RPMI7951 (cell line): Measurements from ENCODE around the gene FBXL7. TPM values are rescaled to one million over a fixed set of nuclear protein-coding genes. Genes with fewer than 3 reads are reported as not detected.

ENCODE experiments used
- DNase-seq: peaks from one replicate; pipeline ENCODE4 v3.0.0-alpha.2; 2012; ENCODE audit warnings: low read depth
- total RNA-seq: library from RNA; depleted of rRNA; stranded (reverse); fragments of >200 nt; shearing (Covaris generic); gene quantifications from 2 replicates; pipeline ENCODE4 v1.2.3, GENCODE V29; 2014

Gene FBXL7
- total RNA-seq, 1 experiment from 2014 or later, result 6.4 TPM

DNA sequence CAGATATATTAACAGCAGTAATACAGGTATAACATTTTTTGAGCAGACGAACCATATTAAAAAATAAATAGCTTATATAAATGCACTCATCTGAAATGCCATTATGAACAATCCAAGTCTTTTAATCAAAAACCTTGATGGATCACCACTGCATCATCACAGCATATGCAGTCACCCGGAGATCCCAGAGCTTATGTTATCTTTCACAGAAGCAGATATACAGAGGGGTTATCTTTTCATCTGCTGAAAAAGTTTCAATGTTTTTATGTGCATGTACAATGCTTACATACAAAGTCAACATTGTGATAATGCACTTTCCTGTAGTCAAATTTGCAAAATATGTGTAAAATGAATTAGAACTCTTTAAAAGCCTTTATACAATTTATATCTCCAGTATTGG lies 211.9 kb downstream of the FBXL7 start:
- DNase-seq, result no peak

GRCh38 chr5:15715535-15715934 lies 215.6 kb downstream of the FBXL7 start:
- DNase-seq, result no peak

GRCh38 chr5:15715967-15716366 lies 216.0 kb downstream of the FBXL7 start:
- DNase-seq, result no peak

DNA sequence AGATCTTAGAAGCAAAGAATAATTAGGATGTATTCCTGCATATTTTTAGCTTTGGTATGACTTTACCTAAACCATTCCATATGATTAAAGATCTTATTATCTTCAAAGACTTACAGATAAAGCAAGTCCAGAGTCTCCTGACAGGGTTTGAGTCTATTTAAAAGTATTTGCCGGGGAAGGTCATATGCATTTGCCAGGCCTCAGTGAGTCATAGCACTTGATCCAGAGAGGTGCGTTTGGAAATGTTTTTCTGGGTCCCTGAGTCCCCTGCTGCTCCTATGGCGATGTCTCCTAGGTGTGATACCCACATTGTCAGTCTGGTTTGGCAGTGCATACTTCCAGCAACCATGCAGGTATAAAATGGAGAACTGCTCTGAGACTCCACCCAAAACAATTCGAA lies 217.0 kb downstream of the FBXL7 start:
- DNase-seq, result no peak

GRCh38 chr5:15718421-15719179 lies 218.6 kb downstream of the FBXL7 start:
- no peak for DNase-seq

DNA sequence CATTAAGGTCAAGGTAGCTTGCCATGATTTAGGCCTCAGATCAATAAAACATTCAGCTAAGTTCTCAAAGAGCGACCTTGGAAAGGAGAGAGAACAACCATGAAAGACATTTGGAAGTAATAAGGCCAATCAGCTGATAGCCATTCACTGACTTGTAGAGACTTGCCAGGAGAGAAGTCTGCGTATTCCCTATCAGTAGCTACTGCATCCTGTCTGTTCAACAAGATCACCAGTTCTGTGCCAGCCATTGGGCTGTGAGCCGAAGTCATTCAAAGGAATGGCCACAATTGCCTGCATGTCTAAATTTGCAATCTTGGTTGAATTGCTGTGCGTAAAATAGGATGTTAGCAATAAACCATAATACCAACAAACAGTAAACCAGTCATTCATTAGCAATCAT lies 219.8 kb downstream of the FBXL7 start:
- no peak for DNase-seq

DNA sequence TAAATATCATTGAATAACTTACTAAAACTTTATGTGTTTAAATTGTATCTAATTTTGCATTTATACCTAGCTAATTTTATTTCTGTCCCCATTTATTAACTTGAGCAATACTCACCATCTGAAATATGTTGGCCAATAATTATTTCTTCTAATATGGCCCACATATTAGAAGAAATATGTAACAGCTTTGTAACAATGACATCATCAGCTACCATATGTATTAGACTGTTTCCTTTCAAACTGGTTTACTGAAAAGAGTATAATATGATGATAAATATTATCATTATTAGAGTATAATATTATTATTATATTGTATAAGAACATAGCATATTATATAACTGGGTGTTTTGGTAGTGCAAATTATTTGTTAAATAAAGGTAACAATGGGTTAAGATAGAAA lies 220.5 kb downstream of the FBXL7 start:
- no peak for DNase-seq

GRCh38 chr5:15722305-15722704 lies 222.3 kb downstream of the FBXL7 start:
- DNase-seq, result no peak

DNA sequence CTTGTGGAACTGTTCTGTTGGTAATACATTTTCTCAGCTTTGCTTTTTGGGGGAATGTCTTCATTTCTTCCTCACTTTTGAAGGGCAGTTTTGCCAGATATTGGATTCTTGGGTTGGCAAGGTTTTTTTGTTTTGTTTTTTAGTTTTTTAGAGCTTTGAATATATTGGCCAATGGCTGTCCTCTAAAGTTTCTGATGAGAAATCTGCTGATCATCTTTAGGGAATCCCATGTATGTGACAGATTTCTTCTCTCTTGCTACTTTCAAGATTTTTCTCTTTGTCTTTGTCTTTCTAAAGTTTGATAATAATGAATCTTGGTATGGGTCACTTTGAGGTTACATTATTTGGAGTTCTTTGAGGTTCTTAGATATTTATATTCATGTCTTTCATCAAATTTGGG lies 227.4 kb downstream of the FBXL7 start:
- no peak for DNase-seq

- no peak for DNase-seq
Measured at GRCh38 chr5:15728811-15729210, 228.8 kb downstream of the FBXL7 start.

- no peak for DNase-seq
Measured at GRCh38 chr5:15731699-15732098, 231.7 kb downstream of the FBXL7 start.

DNA sequence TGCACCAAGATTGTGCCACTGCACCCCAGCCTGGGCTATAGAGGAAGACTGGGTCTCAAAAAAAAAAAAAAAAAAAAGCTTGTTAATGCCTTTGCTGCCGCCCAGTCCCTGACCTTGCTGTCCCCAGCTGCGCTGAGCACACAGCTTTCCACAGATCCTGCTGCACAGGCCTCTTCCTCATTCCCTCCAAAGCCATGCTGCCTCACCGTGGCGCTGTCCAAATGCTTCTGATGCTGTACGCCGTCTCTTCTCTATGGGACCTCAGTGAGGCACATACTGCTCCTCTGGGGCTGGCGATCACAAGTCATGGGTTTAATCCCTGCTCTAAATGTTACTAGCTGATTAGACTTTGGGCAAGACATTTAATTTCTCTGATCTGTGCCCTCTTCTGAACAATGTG lies 234.1 kb downstream of the FBXL7 start:
- no peak for DNase-seq

GRCh38 chr5:15737036-15737821 lies 237.2 kb downstream of the FBXL7 start:
- no peak for DNase-seq

- no peak for DNase-seq
Measured at GRCh38 chr5:15737871-15738664, 238.1 kb downstream of the FBXL7 start.

DNA sequence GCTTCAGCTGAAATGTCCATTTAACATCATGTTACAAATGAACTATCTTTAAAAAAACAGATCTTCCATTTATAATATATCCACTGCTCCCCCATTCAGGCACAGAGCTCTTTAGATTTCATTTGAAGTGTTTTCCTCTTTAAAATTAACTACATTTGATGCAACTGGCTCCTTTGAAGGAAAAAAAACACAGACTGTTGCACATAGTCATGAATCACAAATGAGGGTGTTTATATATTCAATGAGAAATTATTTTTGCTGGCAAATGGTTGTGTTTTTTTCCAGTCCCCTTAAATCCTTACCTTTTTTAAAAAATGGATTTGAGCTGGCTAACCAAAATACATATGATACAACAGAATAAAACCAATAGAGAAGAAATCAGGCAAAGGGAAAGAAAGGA lies 240.4 kb downstream of the FBXL7 start:
- no peak for DNase-seq

- DNase-seq, result no peak
Measured at GRCh38 chr5:15741591-15741990, 241.6 kb downstream of the FBXL7 start.

DNA sequence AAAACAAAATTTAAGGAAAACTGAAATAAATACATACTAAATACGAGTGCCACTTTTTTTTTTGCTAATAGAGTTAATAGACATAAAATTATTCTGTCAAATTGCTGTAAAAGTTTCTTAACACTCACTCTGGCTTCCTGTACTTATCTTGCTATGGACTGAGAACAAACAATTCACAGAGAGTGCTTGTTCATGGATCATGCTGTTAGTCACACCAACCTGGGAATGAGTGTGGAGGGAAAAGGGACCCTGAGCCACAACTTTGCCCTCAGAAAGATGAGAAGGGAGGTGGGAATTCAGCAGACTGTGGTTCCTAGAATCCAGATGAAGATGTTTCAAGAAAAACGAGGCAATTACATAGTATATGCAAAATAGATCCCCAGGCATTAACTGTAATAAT lies 246.9 kb downstream of the FBXL7 start:
- DNase-seq, result no peak

- no peak for DNase-seq
Measured at GRCh38 chr5:15748266-15748665, 248.3 kb downstream of the FBXL7 start.

GRCh38 chr5:15752663-15753285 lies 252.8 kb downstream of the FBXL7 start:
- DNase-seq, result no peak

DNA sequence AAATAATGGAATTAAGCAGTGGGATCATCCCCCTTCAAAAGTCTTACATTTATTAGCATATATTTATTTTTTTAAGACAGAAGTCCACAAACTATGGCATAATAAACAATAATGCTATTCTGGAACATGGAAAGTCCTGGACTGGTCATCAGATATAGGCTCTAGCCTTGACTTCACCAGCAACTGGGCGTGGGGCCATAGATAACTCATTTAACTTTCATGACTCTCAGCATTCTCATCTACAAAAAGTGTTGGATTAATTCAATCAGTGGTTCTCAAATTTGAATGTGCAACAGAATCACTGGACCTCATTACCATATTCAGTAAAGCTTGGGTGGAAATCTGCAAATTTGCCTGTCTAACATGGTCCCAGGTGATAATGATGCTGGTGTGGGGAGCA lies 253.8 kb downstream of the FBXL7 start:
- no peak for DNase-seq

DNA sequence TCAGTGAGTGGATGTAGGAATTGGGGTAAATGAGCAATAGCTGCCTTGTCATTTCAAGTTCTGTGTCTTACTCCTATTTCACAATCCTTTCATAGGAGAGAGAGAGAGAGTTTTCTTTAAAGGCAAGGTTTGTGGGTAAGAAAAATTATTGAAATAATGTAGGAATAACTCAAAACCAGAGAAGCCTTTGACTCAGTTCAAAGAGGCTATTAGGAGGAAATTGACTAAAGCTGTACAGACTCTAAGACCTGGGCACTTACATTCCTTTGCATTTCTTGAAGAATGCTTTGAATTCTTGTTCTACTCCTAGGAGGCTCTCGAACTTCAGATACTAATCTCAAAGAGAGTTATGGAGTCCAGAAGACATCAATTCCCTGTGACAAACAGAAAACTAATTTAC lies 257.1 kb downstream of the FBXL7 start:
- DNase-seq, result no peak

GRCh38 chr5:15757619-15758018 lies 257.6 kb downstream of the FBXL7 start:
- DNase-seq, result no peak
